Mesendoderm (in vitro differentiated cells): ENCODE data around the gene SGSM1.

Experiments used
- DNase-seq: peaks from one replicate; pipeline ENCODE4 v3.0.0; 2013
- H2AK5ac ChIP-seq: 2 replicates; pipeline ENCODE4 v1.6.1; 2013; ENCODE audit warnings: low read length, inconsistent platforms
- H2BK120ac ChIP-seq: 2 replicates; pipeline ENCODE4 v1.6.1; 2013; ENCODE audit warnings: low read depth, mild to moderate bottlenecking, low read length, moderate library complexity, mixed read lengths
- H2BK15ac ChIP-seq: replicated peaks from 2 replicates; pipeline ENCODE4 v1.6.1; 2013; ENCODE audit warnings: low read depth, mild to moderate bottlenecking, moderate library complexity
- H2BK5ac ChIP-seq: 2 replicates; pipeline ENCODE4 v1.6.1; 2013; ENCODE audit warnings: low read length, inconsistent platforms
- H3K18ac ChIP-seq: 2 replicates; pipeline ENCODE4 v1.6.1; 2013; ENCODE audit warnings: mild to moderate bottlenecking, low read length, mixed read lengths
- H3K23ac ChIP-seq: one replicate; pipeline ENCODE4 v1.6.1; 2013; ENCODE audit warnings: low read length
- H3K27ac ChIP-seq: 2 replicates; pipeline ENCODE4 v1.5.1; 2013; ENCODE audit warnings: low read depth, mild to moderate bottlenecking, inconsistent platforms, low read length, moderate library complexity
- H3K27me3 ChIP-seq: 2 replicates; pipeline ENCODE4 v1.6.1; 2013; ENCODE audit warnings: low read length, control low read depth, mild to moderate bottlenecking, inconsistent platforms; ENCODE audit not compliant: insufficient read depth, poor library complexity
- H3K36me3 ChIP-seq: 2 replicates; pipeline ENCODE4 v1.6.1; 2013; ENCODE audit warnings: low read length, inconsistent platforms; ENCODE audit not compliant: control insufficient read depth, insufficient read depth
- H3K4ac ChIP-seq: one replicate; pipeline ENCODE4 v1.6.1; 2013; ENCODE audit warnings: low read depth, mild to moderate bottlenecking, low read length, moderate library complexity
- H3K4me1 ChIP-seq: 2 replicates; pipeline ENCODE4 v1.6.1; 2013; ENCODE audit warnings: low read depth, low read length, inconsistent platforms; ENCODE audit not compliant: control insufficient read depth
- H3K4me2 ChIP-seq: 2 replicates; pipeline ENCODE4 v1.6.1; 2013; ENCODE audit warnings: low read length
- H3K4me3 ChIP-seq: 2 replicates; pipeline ENCODE4 v1.5.1; 2013; ENCODE audit warnings: mild to moderate bottlenecking, low read length
- H3K56ac ChIP-seq: one replicate; pipeline ENCODE4 v1.6.1; 2013; ENCODE audit warnings: low read length
- H3K79me1 ChIP-seq: 2 replicates; pipeline ENCODE4 v1.6.1; 2013; ENCODE audit warnings: low read length, inconsistent platforms
- H3K79me2 ChIP-seq: 2 replicates; pipeline ENCODE4 v1.6.1; 2013; ENCODE audit warnings: mild to moderate bottlenecking, low read length; ENCODE audit not compliant: control insufficient read depth, insufficient read depth
- H3K9ac ChIP-seq: 2 replicates; pipeline ENCODE4 v1.6.1; 2013; ENCODE audit warnings: low read length, inconsistent platforms
- H4K5ac ChIP-seq: one replicate; pipeline ENCODE4 v1.6.1; 2013; ENCODE audit warnings: low read length
- H4K8ac ChIP-seq: one replicate; pipeline ENCODE4 v1.6.1; 2013; ENCODE audit warnings: low read depth, mild to moderate bottlenecking, control low read depth, low read length, moderate library complexity
- WGBS: extraction: QIAGEN DNeasy Blood & Tissue Kit; methylation state at CpG from one replicate; pipeline ENCODE4 v1.1.7; 2013; ENCODE audit warnings: low lambda C conversion rate, missing lambda C conversion rate; ENCODE audit not compliant: insufficient coverage; ENCODE audit errors: extremely low coverage; 5-methylcytosine and 5-hydroxymethylcytosine counted together

The SGSM1 gene

GRCh38 chr22:24868979-24869378 lies 63.0 kb downstream of the SGSM1 start:
- Histone ChIP-seq H3K79me2 (no peaks in the 10 kb centered on the region), H2BK120ac (no peak overlapping the region)

GRCh38 chr22:24871611-24872205 lies 65.7 kb downstream of the SGSM1 start:
- Histone ChIP-seq H3K9ac (no peak overlapping the region), H3K56ac (no peak overlapping the region), H3K4ac (no peak overlapping the region), H3K27me3 (no peaks in the 10 kb centered on the region), H3K23ac (no peak overlapping the region), H3K4me2 (no peak overlapping the region), H2BK15ac (no peak overlapping the region), H4K5ac (no peak overlapping the region), H2AK5ac (no peak overlapping the region), H3K18ac (no peak overlapping the region), H3K4me1 (no peaks in the 10 kb centered on the region), H3K4me3 (no peak overlapping the region), H2BK120ac (no peak overlapping the region), H3K27ac (no peak overlapping the region), H3K79me1 (no peaks in the 10 kb centered on the region), H3K79me2 (no peaks in the 10 kb centered on the region), H2BK5ac (no peak overlapping the region), H3K36me3 (no peaks in the 10 kb centered on the region), H4K8ac (no peak overlapping the region)
- no CpG with 5 or more reads among the region's 7 CpGs for WGBS
- DNase-seq = no peak

More at GRCh38 chr22:24868979-24869378, 63.0 kb downstream of the SGSM1 start:
- Histone ChIP-seq H3K4ac (no peak overlapping the region), H2BK5ac (no peak overlapping the region), H3K4me1 (no peaks in the 10 kb centered on the region), H3K9ac (no peak overlapping the region), H3K4me2 (no peak overlapping the region), H3K79me1 (no peaks in the 10 kb centered on the region), H3K18ac (no peak overlapping the region), H3K4me3 (no peak overlapping the region), H2BK15ac (no peak overlapping the region), H3K27ac (no peak overlapping the region), H4K8ac (no peak overlapping the region), H3K27me3 (no peaks in the 10 kb centered on the region), H4K5ac (no peak overlapping the region), H3K36me3 (no peaks in the 10 kb centered on the region), H3K56ac (no peak overlapping the region), H2AK5ac (no peak overlapping the region), H3K23ac (no peak overlapping the region)
- WGBS = no CpG with 5 or more reads among the region's 7 CpGs
- DNase-seq = no peak

- Histone ChIP-seq H3K4me1 (no peaks in the 10 kb centered on the region), H3K4ac (no peak overlapping the region), H2BK15ac (no peak overlapping the region), H3K79me1 (no peaks in the 10 kb centered on the region), H4K5ac (no peak overlapping the region), H3K27ac (no peak overlapping the region), H4K8ac (no peak overlapping the region), H3K4me2 (no peak overlapping the region), H3K23ac (no peak overlapping the region), H3K56ac (no peak overlapping the region), H3K36me3 (no peaks in the 10 kb centered on the region), H3K18ac (no peak overlapping the region), H2BK5ac (no peak overlapping the region), H3K79me2 (no peaks in the 10 kb centered on the region), H3K9ac (no peak overlapping the region), H3K27me3 (no peaks in the 10 kb centered on the region), H3K4me3 (no peak overlapping the region), H2AK5ac (no peak overlapping the region), H2BK120ac (no peak overlapping the region)
- no CpG with 5 or more reads among the region's 5 CpGs for WGBS
- peak; percentile 34 for DNase-seq
These were observed 67.2 kb downstream of the SGSM1 start for GRCh38 chr22:24873226-24873625.

GRCh38 chr22:24875862-24876506 lies 70.0 kb downstream of the SGSM1 start:
- no peak overlapping the region for H2BK5ac ChIP-seq
- DNase-seq = peak; percentile 69
- H2BK15ac ChIP-seq = no peak overlapping the region
- no peak overlapping the region for H3K27ac ChIP-seq
- no peak overlapping the region for H4K8ac ChIP-seq
- no peak overlapping the region for H3K56ac ChIP-seq
- no peaks in the 10 kb centered on the region for H3K79me1 ChIP-seq
- no peak overlapping the region for H3K4me3 ChIP-seq
- no peaks in the 10 kb centered on the region for H3K79me2 ChIP-seq
- H3K4me2 ChIP-seq = no peak overlapping the region
- no peak overlapping the region for H3K23ac ChIP-seq
- H3K4me1 ChIP-seq = no peaks in the 10 kb centered on the region
- H4K5ac ChIP-seq = no peak overlapping the region
- no peak overlapping the region for H2AK5ac ChIP-seq
- no peak overlapping the region for H3K9ac ChIP-seq
- H2BK120ac ChIP-seq = no peak overlapping the region
- no peaks in the 10 kb centered on the region for H3K36me3 ChIP-seq
- H3K27me3 ChIP-seq = no peaks in the 10 kb centered on the region
- WGBS = no CpG with 5 or more reads among the region's 4 CpGs
- H3K18ac ChIP-seq = no peak overlapping the region
- no peak overlapping the region for H3K4ac ChIP-seq

DNA sequence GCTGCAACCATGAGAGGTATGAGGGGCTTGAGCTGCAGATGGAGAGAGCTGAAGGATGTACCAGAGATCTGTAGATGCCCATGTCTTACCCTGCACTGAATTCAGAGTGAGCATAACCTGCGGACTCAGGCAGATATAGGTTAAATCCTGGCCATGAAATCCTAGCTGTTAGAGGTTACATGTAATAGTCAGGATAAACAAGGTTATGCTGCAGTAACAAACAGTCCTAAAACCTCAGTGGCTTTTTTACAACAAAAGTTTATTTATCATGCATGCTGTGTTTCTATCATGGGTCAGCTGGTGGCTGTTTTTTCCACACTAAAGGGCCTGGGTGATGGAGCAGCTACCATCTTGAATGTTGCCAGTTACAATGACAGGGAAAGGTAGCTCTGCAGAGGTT lies 70.7 kb downstream of the SGSM1 start:
- no peak overlapping the region for H4K8ac ChIP-seq
- H2BK15ac ChIP-seq = no peak overlapping the region
- H3K79me2 ChIP-seq = no peaks in the 10 kb centered on the region
- H2BK5ac ChIP-seq = no peak overlapping the region
- no peak overlapping the region for H3K23ac ChIP-seq
- no peaks in the 10 kb centered on the region for H3K79me1 ChIP-seq
- no peak overlapping the region for H2BK120ac ChIP-seq
- no peak for DNase-seq
- no peaks in the 10 kb centered on the region for H3K27me3 ChIP-seq
- H3K56ac ChIP-seq = no peak overlapping the region
- H3K4ac ChIP-seq = no peak overlapping the region
- H4K5ac ChIP-seq = no peak overlapping the region
- H3K4me1 ChIP-seq = no peaks in the 10 kb centered on the region
- WGBS = no CpG with 5 or more reads among the region's 1 CpG
- no peak overlapping the region for H3K4me2 ChIP-seq
- no peak overlapping the region for H3K18ac ChIP-seq
- no peak overlapping the region for H2AK5ac ChIP-seq
- no peak overlapping the region for H3K4me3 ChIP-seq
- no peak overlapping the region for H3K9ac ChIP-seq
- H3K36me3 ChIP-seq = no peaks in the 10 kb centered on the region
- H3K27ac ChIP-seq = no peak overlapping the region

- WGBS = no CpG with 5 or more reads among the region's 2 CpGs
- DNase-seq = no peak
- Histone ChIP-seq H3K9ac (no peak overlapping the region), H3K36me3 (no peaks in the 10 kb centered on the region), H2AK5ac (no peak overlapping the region), H3K27me3 (no peaks in the 10 kb centered on the region), H3K56ac (no peak overlapping the region), H3K4me1 (no peaks in the 10 kb centered on the region), H3K23ac (no peak overlapping the region), H2BK120ac (no peak overlapping the region), H4K8ac (no peak overlapping the region), H3K4ac (no peak overlapping the region), H3K27ac (no peak overlapping the region), H3K79me2 (no peaks in the 10 kb centered on the region), H3K4me2 (no peak overlapping the region), H4K5ac (no peak overlapping the region), H3K4me3 (no peak overlapping the region), H3K18ac (no peak overlapping the region), H2BK5ac (no peak overlapping the region), H3K79me1 (no peaks in the 10 kb centered on the region), H2BK15ac (no peak overlapping the region)
These were observed 73.0 kb downstream of the SGSM1 start for GRCh38 chr22:24878969-24879368.
